HepG2 (cell line): ENCODE results near the gene TOR1B. TPM values are rescaled to one million over a fixed set of nuclear protein-coding genes. Genes with fewer than 3 reads are reported as not detected.
A peak's percentile ranks its signal among the peaks of the same experiment; 100 is the strongest.

Experiments
- ATAC-seq: fragments of 200-7000 bp; cut with Tn5 transposase; 3 replicates; pipeline ENCODE4 v1.9.1; 2020; ENCODE audit warnings: mild to moderate bottlenecking, moderate library complexity
- BruUV-seq: library from RNA; stranded (reverse); fragments of 400-500 nt; replicated peaks from 2 replicates; lab custom pipeline; 2021; lab: Mats Ljungman, UMichigan
- CTCF ChIA-PET: fragments of 300-600 bp; formaldehyde crosslinking; extraction: SDS; loops from one replicate; lab custom pipeline; 2021; ENCODE audit warnings: low total read pairs, inconsistent platforms, low intra/inter-chr PET ratio; lab: Yijun Ruan, JAX
- POLR2A ChIA-PET: fragments of 350-600 bp; sonication (Branson Sonifier 250); formaldehyde crosslinking; loops from one replicate; lab custom pipeline; 2020; ENCODE audit warnings: antibody characterized with exemption, inconsistent platforms; lab: Yijun Ruan, JAX
- DNase-seq: peaks from one replicate; pipeline ENCODE4 v3.0.0-alpha.2; 2015; ENCODE audit warnings: low spot score
- FAIRE-seq: peaks from 3 replicates; lab custom pipeline; 2011; peaks lifted over from hg19 to GRCh38; lab: Jason Lieb, UNC
- H2AFZ ChIP-seq: one replicate; pipeline ENCODE4 v1.6.1; 2011; ENCODE audit warnings: low read length, inconsistent platforms
- H3K27ac ChIP-seq: fragments of 300-600 bp; 3 replicates; pipeline ENCODE4 v1.8.0; 2011; ENCODE audit warnings: mixed run types, mild to moderate bottlenecking, mixed read lengths, low read length, inconsistent platforms; ENCODE audit not compliant: insufficient read depth; ENCODE audit errors: extremely low read length
- H3K27me3 ChIP-seq, 2 experiments: fragments of 200-600 bp in 1 of 2; 2 replicates in 1 of 2; 3 replicates in 1 of 2; pipeline versions ENCODE4 v1.6.0 to v1.8.0; 2011; ENCODE audit warnings: low read length in 2 of 2, mild to moderate bottlenecking in 2 of 2, moderate library complexity in 2 of 2, inconsistent platforms in 1 of 2; ENCODE audit not compliant: insufficient read depth in 2 of 2, control insufficient read depth in 1 of 2
- H3K36me3 ChIP-seq, 2 experiments: fragments of 200-600 bp in 1 of 2; replicated peaks in 1 of 2; 2 replicates in 1 of 2; 3 replicates in 1 of 2; pipeline versions ENCODE4 v1.5.1 to v1.8.0; 2011; ENCODE audit warnings: low read length in 2 of 2, inconsistent platforms in 1 of 2; ENCODE audit not compliant: insufficient read depth in 2 of 2, control insufficient read depth in 1 of 2
- H3K4me1 ChIP-seq: 2 replicates; pipeline ENCODE4 v1.5.1; 2012; ENCODE audit warnings: low read length, inconsistent platforms; ENCODE audit not compliant: insufficient read depth
- H3K4me2 ChIP-seq: 2 replicates; pipeline ENCODE4 v1.6.0; 2011; ENCODE audit warnings: low read depth, low read length, inconsistent platforms
- H3K4me3 ChIP-seq, 3 experiments: fragments of 200-600 bp in 1 of 3; sonication (generic), shearing (Covaris generic) in 1 of 3; replicated peaks in 1 of 3; 2 replicates each; pipeline ENCODE4 v1.5.1; 2011 to 2016; ENCODE audit warnings: low read length in 3 of 3, inconsistent platforms in 2 of 3, low read depth in 2 of 3, mild to moderate bottlenecking in 2 of 3, control low read depth in 1 of 3, mixed read lengths in 1 of 3; ENCODE audit not compliant: insufficient read depth in 1 of 3
- H3K79me2 ChIP-seq: one replicate; pipeline ENCODE4 v1.6.1; 2011; ENCODE audit warnings: low read length, inconsistent platforms; ENCODE audit not compliant: insufficient read depth
- H3K9ac ChIP-seq: 2 replicates; pipeline ENCODE4 v1.6.0; 2011; ENCODE audit warnings: mild to moderate bottlenecking, low read depth, low read length, inconsistent platforms; ENCODE audit not compliant: insufficient read depth
- H3K9me3 ChIP-seq: 2 replicates; pipeline ENCODE4 v1.5.1; 2012; ENCODE audit warnings: mild to moderate bottlenecking, low read length
- H4K20me1 ChIP-seq: 2 replicates; pipeline ENCODE4 v1.6.0; 2011; ENCODE audit warnings: inconsistent platforms, mild to moderate bottlenecking, low read length, moderate library complexity; ENCODE audit not compliant: insufficient read depth
- RBM22 ChIP-seq: fragments of 200-400 bp; formaldehyde crosslinking; optimal IDR thresholded peaks from 2 replicates; pipeline ENCODE3; 2017; ENCODE audit warnings: mild to moderate bottlenecking, low read length, moderate library complexity
- SNAPC4 ChIP-seq: sonication (generic); formaldehyde crosslinking; IDR thresholded peaks from 2 replicates; pipeline ENCODE4 v1.4.0; 2020; ENCODE audit warnings: mild to moderate bottlenecking, missing genetic modification reagents
- STAG1 ChIP-seq: sonication (generic); formaldehyde crosslinking; IDR thresholded peaks from 2 replicates; pipeline ENCODE4 v1.4.0; 2020; ENCODE audit warnings: missing genetic modification reagents
- ZNF629 ChIP-seq: sonication (generic); formaldehyde crosslinking; conservative IDR thresholded peaks from 2 replicates; pipeline ENCODE4 v1.5.0; 2020; ENCODE audit warnings: missing genetic modification reagents
- WGBS: methylation state at CpG from one replicate; pipeline ENCODE4 v1.1.6; 2017; ENCODE audit warnings: low lambda C conversion rate; 5-methylcytosine and 5-hydroxymethylcytosine counted together
- in situ Hi-C: cut with HindIII; loops from 2 replicates; pipeline ENCODE4 v1.10.0; 2017; ENCODE audit warnings: low pct_unique_long_range_greater_than_20kb; ENCODE audit not compliant: extremely low pct_ligation_motif_present
- intact Hi-C: fragments of 100-400 bp; cut with micrococcal nuclease; formaldehyde crosslinking; loops from one replicate; pipeline ENCODE4 v1.10.0; 2022; ENCODE audit not compliant: unreplicated experiment
- polyA plus RNA-seq, 8 experiments: library from polyadenylated mRNA; depleted of rRNA in 3 of 8; stranded (reverse) in 7 of 8; unstranded in 1 of 8; fragments of >200 nt; fragmentation: Illumina TruSeq in 4 of 8; extraction: Trizol in 4 of 8; gene quantifications; 2 replicates each; pipeline versions ENCODE4 v1.2.1 to v1.2.3, GENCODE V29; 2011 to 2016; ENCODE audit warnings: low read depth in 4 of 8, missing spikeins in 1 of 8, mixed read lengths in 1 of 8; ENCODE audit not compliant: insufficient read depth in 1 of 8
- total RNA-seq, 5 experiments: library from RNA; depleted of rRNA; stranded (reverse); fragments of >200 nt; fragmentation: Illumina TruSeq; extraction: Trizol; gene quantifications; 2 replicates each; pipeline ENCODE4 v1.2.3, GENCODE V29; 2016; ENCODE audit warnings: low read depth in 1 of 5

TOR1B gene
- total and polyA plus RNA-seq, 2 of the 13 experiments (the other 11 are each of a cell fraction or from before 2014, with no cell fraction given), result 18.1 to 21.3 TPM

DNA sequence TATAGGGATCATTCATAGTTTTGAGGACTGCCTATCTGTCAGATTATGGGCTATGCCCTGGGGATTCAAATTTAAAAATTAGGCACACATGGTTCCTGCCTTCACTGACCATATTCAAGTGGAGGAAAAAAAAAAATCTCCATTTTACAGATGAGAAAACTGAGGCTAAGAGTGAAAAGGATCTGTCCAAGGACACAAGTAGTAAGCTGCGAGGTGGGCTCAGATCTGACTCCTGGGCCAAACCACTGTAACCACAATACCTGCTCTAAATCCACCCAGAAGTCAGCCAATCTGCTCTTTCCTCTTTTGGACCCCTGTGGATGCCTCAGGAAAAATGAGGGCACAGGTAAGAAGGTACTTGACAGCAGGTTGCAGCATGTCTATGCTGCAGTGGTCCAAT is 23.8 kb downstream of the TOR1B start:
- H3K36me3 ChIP-seq, result peaks cover 9 to 28% of the 10 kb centered on the region in 2 experiments; a peak in 4 of 5 replicates
- peaks cover 9% of the 10 kb centered on the region for H3K79me2 ChIP-seq
- H3K9ac ChIP-seq, result no peak overlapping the region
- DNase-seq (no peak), ATAC-seq (no peak), FAIRE-seq (no peak)
- no peak overlapping the region for H2AFZ ChIP-seq
- no peaks in the 10 kb centered on the region for H4K20me1 ChIP-seq
- ChIA-PET CTCF (no interaction called here), POLR2A (interaction anchor here (0.8 kb wide), 1 partner anchor 17 kb away, joined by 3 read pairs; no protein-coding TSS in a partner anchor)
- no peak overlapping the region for H3K4me3 ChIP-seq
- no peak overlapping the region for H3K4me2 ChIP-seq
- in situ Hi-C loops (no loop called here), intact Hi-C loops (no loop called here)
- TF ChIP-seq ZNF629 (CRISPR knock-in tag) (peak; percentile 60), STAG1 (CRISPR knock-in tag) (no peak), RBM22 (no peak), SNAPC4 (no peak)
- no peaks in the 10 kb centered on the region for H3K9me3 ChIP-seq
- BruUV-seq, result no TSS peak
- WGBS, result 89% methylated on average over 1 of the region's 1 CpG
- peaks cover 7% of the 10 kb centered on the region for H3K4me1 ChIP-seq
- no peak overlapping the region for H3K27ac ChIP-seq
- H3K27me3 ChIP-seq, result no peaks in the 10 kb centered on the region
